Inflammatory macrophage (primary cell): Measurements from ENCODE around the gene RNU4-1.
A peak's percentile ranks its signal among the peaks of the same experiment; 100 is the strongest.
"Not testable (repeated sequence)": the region's sequence is repeated elsewhere in the genome, so short reads cannot be mapped to it uniquely, and the experiment has no call there.

Experiments used
- DNase-seq, 2 donors: peaks; one replicate each; pipeline ENCODE4 v3.0.0-alpha.2; 2020 to 2022

Gene RNU4-1

GRCh38 chr12:120258323-120258896, 34.6 kb downstream of the RNU4-1 start:
- DNase-seq, result no peak

GRCh38 chr12:120257041-120257821, 35.8 kb downstream of the RNU4-1 start:
- no peak for DNase-seq

- no peak for DNase-seq
These were observed 38.2 kb downstream of the RNU4-1 start for GRCh38 chr12:120254809-120255208.

- DNase-seq, result peak; percentile 51 to 66
These were observed 39.7 kb downstream of the RNU4-1 start for GRCh38 chr12:120253313-120253712.

GRCh38 chr12:120252071-120252906, 40.7 kb downstream of the RNU4-1 start:
- DNase-seq, result peak; percentile 75 to 83

- not testable (repeated sequence) for DNase-seq
These were observed 41.5 kb downstream of the RNU4-1 start for GRCh38 chr12:120251364-120252070.

GRCh38 chr12:120249875-120250795, 42.9 kb downstream of the RNU4-1 start:
- no peak for DNase-seq

GRCh38 chr12:120249266-120249874, 43.7 kb downstream of the RNU4-1 start:
- peak in 1 of 2 donors; percentile 43 for DNase-seq

- DNase-seq, result no peak
These were observed 45.4 kb downstream of the RNU4-1 start for GRCh38 chr12:120247621-120248030.

GRCh38 chr12:120247183-120247582, 45.9 kb downstream of the RNU4-1 start:
- no peak for DNase-seq

- DNase-seq, result not testable (repeated sequence)
These were observed 46.3 kb downstream of the RNU4-1 start for GRCh38 chr12:120246705-120247104.
